H1 (cell line): ENCODE measurements around the gene ARHGAP8. TPM values are rescaled to one million over a fixed set of nuclear protein-coding genes. Genes with fewer than 3 reads are reported as not detected.

ENCODE experiments used
- SP2 ChIP-seq: IDR thresholded peaks from 2 replicates; pipeline ENCODE4 v1.6.1; 2012; ENCODE audit warnings: mild to moderate bottlenecking, low read length, inconsistent platforms
- polyA plus RNA-seq, 7 experiments: library from polyadenylated mRNA; depleted of rRNA in 3 of 7; stranded (reverse) in 5 of 7; unstranded in 2 of 7; fragments of >200 nt in 5 of 7; fragments of 200-250 nt in 2 of 7; gene quantifications; 1 replicate in 5 of 7; 2 replicates in 1 of 7; 4 replicates in 1 of 7; pipeline versions ENCODE4 v1.2.1 to v1.2.3, GENCODE V29; 2011 to 2013; ENCODE audit warnings: missing spikeins in 2 of 7, mixed read lengths in 2 of 7
- total RNA-seq: library from RNA; stranded (reverse); fragmentation: NEBNext Ultra II Directional; extraction: Animal tissue kit (Norgen Biotek cat#: 25700); gene quantifications from 2 replicates; pipeline ENCODE4 v1.2.1, GENCODE V29; 2021

ARHGAP8 gene
- total and polyA plus RNA-seq, 2 of the 8 experiments (the other 6 are each of a cell fraction or from before 2014, with no cell fraction given): 35.6 to 47.7 TPM

DNA sequence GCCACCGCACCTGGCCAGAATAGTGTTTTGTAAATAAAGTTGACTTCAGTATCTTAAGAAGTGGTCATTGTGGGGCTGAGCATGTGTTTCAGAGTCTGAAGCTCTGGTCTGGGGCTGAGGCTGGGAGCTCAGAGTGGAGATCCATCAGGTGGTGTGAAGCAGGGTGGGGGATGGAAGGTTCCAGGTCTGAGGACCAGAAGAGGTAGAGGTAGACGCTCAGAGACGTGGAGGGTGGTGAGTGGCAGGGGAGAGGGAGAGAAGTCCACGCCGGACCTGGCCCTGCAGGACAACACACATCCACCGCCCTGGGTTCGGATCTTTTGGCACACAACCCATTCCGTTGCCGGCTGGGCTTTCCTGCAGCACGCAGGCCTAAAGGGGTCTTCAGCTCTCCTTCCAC is 40.7 kb downstream of the ARHGAP8 start (continued):
- TF ChIP-seq SP2: no peak
